GM23338 (cell line): ENCODE measurements around the gene SCFD1.

Experiments used
- CTCF ChIP-seq, 2 experiments: fragments of 200-600 bp in 1 of 2; sonication (generic) in 1 of 2; conservative IDR thresholded peaks; 2 replicates each; pipeline versions ENCODE4 v1.5.1 to v1.6.1; 2016 to 2017; ENCODE audit warnings: antibody characterized with exemption in 2 of 2, low read depth in 2 of 2, mild to moderate bottlenecking in 2 of 2, moderate library complexity in 1 of 2
- EZH2 ChIP-seq: fragments of 200-600 bp; sonication (generic); IDR thresholded peaks from one replicate; pipeline ENCODE4 v1.8.0; 2017; ENCODE audit warnings: antibody characterized with exemption, mild to moderate bottlenecking, low read depth; ENCODE audit not compliant: unreplicated experiment
- EZH2phosphoT487 ChIP-seq: fragments of 200-600 bp; sonication (generic); IDR thresholded peaks from one replicate; pipeline ENCODE4 v1.8.1; 2018; ENCODE audit warnings: antibody characterized with exemption; ENCODE audit not compliant: unreplicated experiment
- POLR2AphosphoS5 ChIP-seq: IDR thresholded peaks from 2 replicates; pipeline ENCODE4 v1.6.1; 2016; ENCODE audit warnings: antibody characterized with exemption, low read depth

- no peak for TF ChIP-seq CTCF (conservative IDR thresholded peaks at IDR 0.05; ENCODE audit: low read depth in 2 of 2)
- TF ChIP-seq EZH2phosphoT487, result no peak
- TF ChIP-seq POLR2AphosphoS5, result no peak
- no peak for TF ChIP-seq EZH2
Observed at GRCh38 chr14:30648471-30648870, 26.4 kb downstream of the SCFD1 start.
